Ascending aorta (tissue), 2 donors: Measurements from ENCODE around the gene GLYR1. TPM values are rescaled to one million over a fixed set of nuclear protein-coding genes. Genes with fewer than 3 reads are reported as not detected.

Experiments
- DNase-seq, 2 donors: peaks; one replicate each; pipeline ENCODE4 v3.0.0-alpha.2; 2019; ENCODE audit warnings: low spot score in 2 of 2
- H3K27ac ChIP-seq, 2 donors: fragments of 200-600 bp; sonication (generic); one replicate each; pipeline ENCODE4 v1.5.1; 2016 to 2017; ENCODE audit warnings: mild to moderate bottlenecking in 1 of 2
- H3K27me3 ChIP-seq: fragments of 200-600 bp; sonication (generic); one replicate; pipeline ENCODE4 v1.5.1; 2017
- H3K36me3 ChIP-seq, 2 donors: fragments of 200-600 bp; sonication (generic); one replicate each; pipeline ENCODE4 v1.5.1; 2016
- H3K4me1 ChIP-seq, 2 donors: fragments of 200-600 bp; sonication (generic); one replicate each; pipeline ENCODE4 v1.5.1; 2016 to 2017; ENCODE audit warnings: mild to moderate bottlenecking in 1 of 2
- H3K4me3 ChIP-seq, 2 donors: fragments of 200-600 bp; sonication (generic); one replicate each; pipeline ENCODE4 v1.5.1; 2016 to 2017; ENCODE audit warnings: mild to moderate bottlenecking in 1 of 2
- H3K9me3 ChIP-seq, 2 donors: fragments of 200-600 bp; sonication (generic); one replicate each; pipeline ENCODE4 v1.5.1; 2016
- CTCF ChIP-seq, 3 experiments: fragments of 200-600 bp in 2 of 3; fragments of 450-650 bp in 1 of 3; sonication (generic) in 2 of 3; IDR thresholded peaks; one replicate each; pipeline ENCODE4 v1.5.1; 2016 to 2019; ENCODE audit warnings: antibody characterized with exemption in 3 of 3, mild to moderate bottlenecking in 1 of 3, moderate library complexity in 1 of 3
- intact Hi-C: fragments of 100-400 bp; cut with DNase I; formaldehyde crosslinking; loops from one replicate; pipeline ENCODE4 v1.15.1; 2023
- total RNA-seq: library from RNA; depleted of rRNA; stranded (reverse); fragments of >200 nt; gene quantifications from one replicate; pipeline ENCODE4 v1.1.0, GENCODE V29; 2016

Gene GLYR1
- total RNA-seq, 1 donor from 2014 or later: 39.2 TPM

- Histone ChIP-seq H3K9me3 (no peaks in the 10 kb centered on the region), H3K27me3 (no peaks in the 10 kb centered on the region), H3K4me1 (no peaks in the 10 kb centered on the region), H3K36me3 (peaks cover 26 to 27% of the 10 kb centered on the region in 2 donors), H3K27ac (no peak overlapping the region), H3K4me3 (no peak overlapping the region)
- DNase-seq: no peak
- intact Hi-C loops: no loop called here
- TF ChIP-seq CTCF (IDR thresholded peaks at IDR 0.05): no peak
These were observed 17.6 kb upstream of the GLYR1 start for GRCh38 chr16:4864728-4865127.

- DNase-seq: peak in 1 of 2 donors; percentile 56
- Histone ChIP-seq H3K9me3 (no peaks in the 10 kb centered on the region), H3K4me3 (no peak overlapping the region), H3K27ac (no peak overlapping the region), H3K4me1 (no peaks in the 10 kb centered on the region), H3K27me3 (no peaks in the 10 kb centered on the region), H3K36me3 (peaks cover 42 to 45% of the 10 kb centered on the region in 2 donors)
- intact Hi-C loops: no loop called here
- TF ChIP-seq CTCF (IDR thresholded peaks at IDR 0.05): no peak
These were observed 15.6 kb upstream of the GLYR1 start for GRCh38 chr16:4862639-4863038.

GRCh38 chr16:4860727-4861342 lies 13.7 kb upstream of the GLYR1 start:
- Histone ChIP-seq H3K4me1 (no peaks in the 10 kb centered on the region), H3K36me3 (peaks cover 45 to 59% of the 10 kb centered on the region in 2 donors), H3K4me3 (no peak overlapping the region), H3K27me3 (no peaks in the 10 kb centered on the region), H3K27ac (no peak overlapping the region), H3K9me3 (no peaks in the 10 kb centered on the region)
- DNase-seq: no peak
- no peak for TF ChIP-seq CTCF (IDR thresholded peaks at IDR 0.05)
- intact Hi-C loops: no loop called here

GRCh38 chr16:4859900-4860255 lies 12.8 kb upstream of the GLYR1 start:
- Histone ChIP-seq H3K9me3 (no peaks in the 10 kb centered on the region), H3K27me3 (no peaks in the 10 kb centered on the region), H3K36me3 (peaks cover 54 to 68% of the 10 kb centered on the region in 2 donors), H3K4me3 (no peak overlapping the region), H3K4me1 (no peaks in the 10 kb centered on the region), H3K27ac (no peak overlapping the region)
- no peak for TF ChIP-seq CTCF (IDR thresholded peaks at IDR 0.05)
- DNase-seq: no peak
- intact Hi-C loops: no loop called here

- DNase-seq: no peak
- H3K4me3 ChIP-seq: no peak overlapping the region
- no peaks in the 10 kb centered on the region for H3K9me3 ChIP-seq
- peaks cover 59 to 74% of the 10 kb centered on the region in 2 donors for H3K36me3 ChIP-seq
- no peaks in the 10 kb centered on the region for H3K27me3 ChIP-seq
- no peaks in the 10 kb centered on the region for H3K4me1 ChIP-seq
- no peak overlapping the region for H3K27ac ChIP-seq
- no peak for TF ChIP-seq CTCF (IDR thresholded peaks at IDR 0.05)
- intact Hi-C loops: no loop called here
These were observed 12.3 kb upstream of the GLYR1 start for GRCh38 chr16:4859190-4859899.
